HCT116 (cell line): ENCODE data around the gene MAOA. TPM values are rescaled to one million over a fixed set of nuclear protein-coding genes. Genes with fewer than 3 reads are reported as not detected.

Experiments
- ATAC-seq: fragments of 200-7000 bp; cut with Tn5 transposase; 2 replicates; pipeline ENCODE4 v1.9.1; 2020; ENCODE audit warnings: mild to moderate bottlenecking, moderate library complexity
- BruUV-seq: library from RNA; stranded (reverse); fragments of 400-500 nt; replicated peaks from 2 replicates; lab custom pipeline; 2021; lab: Mats Ljungman, UMichigan
- CTCF ChIA-PET: fragments of 300-600 bp; sonication (Branson Sonifier 250); formaldehyde crosslinking; loops from one replicate; lab custom pipeline; 2021; ENCODE audit warnings: antibody characterized with exemption; lab: Charles Lee
- POLR2A ChIA-PET: fragments of 300-600, 350-600 bp; sonication (Branson Sonifier 250); formaldehyde crosslinking; loops from one replicate; lab custom pipeline; 2021; ENCODE audit warnings: antibody characterized with exemption; lab: Charles Lee
- RAD21 ChIA-PET, 2 experiments: fragments of 300-600 bp; sonication (Branson Sonifier 250); formaldehyde crosslinking; loops; one replicate each; lab custom pipeline; 2023; ENCODE audit warnings: low total read pairs in 2 of 2; ENCODE audit not compliant: uncharacterized antibody in 2 of 2, unreplicated experiment in 2 of 2, low non-redundant PET in 1 of 2; lab: Charles Lee
- DNase-seq: peaks from one replicate; pipeline ENCODE4 v3.0.0-alpha.2; 2010; ENCODE audit warnings: low read depth, low spot score
- H2AFZ ChIP-seq: fragments of 200-600 bp; shearing (Covaris generic), sonication (generic); 2 replicates; pipeline ENCODE4 v1.6.1; 2017; ENCODE audit warnings: low read depth, mixed run types, mixed read lengths, antibody characterized with exemption, low read length; ENCODE audit not compliant: poor library complexity, severe bottlenecking
- H3K27ac ChIP-seq: 2 replicates; pipeline ENCODE4 v1.5.1; 2012; ENCODE audit warnings: low read depth, low read length
- H3K27me3 ChIP-seq: fragments of 200-600 bp; sonication (generic); 2 replicates; pipeline ENCODE4 v1.6.1; 2016; ENCODE audit warnings: mixed run types, low read length, mixed read lengths; ENCODE audit not compliant: insufficient read depth
- H3K36me3 ChIP-seq, 2 experiments: fragments of 200-500 bp in 1 of 2; fragments of 200-600 bp in 1 of 2; sonication (Bioruptor generic) in 1 of 2; sonication (generic) in 1 of 2; 2 replicates each; pipeline versions ENCODE4 v1.5.1 to v1.6.1; 2014 to 2016; ENCODE audit warnings: low read length in 2 of 2, inconsistent platforms in 1 of 2, mixed read lengths in 1 of 2, mixed run types in 1 of 2; ENCODE audit not compliant: insufficient read depth in 2 of 2, control insufficient read depth in 1 of 2
- H3K4me1 ChIP-seq, 2 experiments: fragments of 200-600 bp in 1 of 2; sonication (generic) in 1 of 2; 2 replicates each; pipeline versions ENCODE4 v1.5.1 to v1.6.1; 2012 to 2017; ENCODE audit warnings: low read length in 2 of 2, inconsistent platforms in 1 of 2, mild to moderate bottlenecking in 1 of 2, mixed read lengths in 1 of 2, mixed run types in 1 of 2, moderate library complexity in 1 of 2; ENCODE audit not compliant: insufficient read depth in 2 of 2, control insufficient read depth in 1 of 2
- H3K4me2 ChIP-seq: fragments of 200-600 bp; sonication (generic); 2 replicates; pipeline ENCODE4 v1.6.1; 2017; ENCODE audit warnings: mixed run types, low read length, mixed read lengths
- H3K4me3 ChIP-seq, 2 experiments: fragments of 200-600 bp in 1 of 2; sonication (generic) in 1 of 2; replicated peaks in 1 of 2; 2 replicates each; pipeline ENCODE4 v1.5.1; 2011 to 2016; ENCODE audit warnings: low read length in 2 of 2, control low read depth in 1 of 2, low read depth in 1 of 2, mild to moderate bottlenecking in 1 of 2, mixed read lengths in 1 of 2, mixed run types in 1 of 2
- H3K79me2 ChIP-seq: fragments of 200-600 bp; sonication (generic); 2 replicates; pipeline ENCODE4 v1.6.1; 2017; ENCODE audit warnings: mild to moderate bottlenecking, mixed run types, low read length, moderate library complexity, mixed read lengths; ENCODE audit not compliant: insufficient read depth
- H3K9ac ChIP-seq: fragments of 200-600 bp; sonication (generic); 2 replicates; pipeline ENCODE4 v1.6.1; 2016; ENCODE audit warnings: low read length, mixed read lengths
- H3K9me2 ChIP-seq: fragments of 200-600 bp; sonication (generic), shearing (Covaris generic); 2 replicates; pipeline ENCODE4 v1.6.1; 2017; ENCODE audit warnings: mixed run types, mild to moderate bottlenecking, moderate library complexity; ENCODE audit not compliant: insufficient read depth
- H3K9me3 ChIP-seq, 2 experiments: fragments of 200-500 bp in 1 of 2; fragments of 200-600 bp in 1 of 2; sonication (Bioruptor generic) in 1 of 2; sonication (generic) in 1 of 2; 2 replicates each; pipeline ENCODE4 v1.6.1; 2014 to 2017; ENCODE audit warnings: low read length in 2 of 2, mixed read lengths in 2 of 2, inconsistent platforms in 1 of 2, low read depth in 1 of 2, mild to moderate bottlenecking in 1 of 2, mixed run types in 1 of 2, moderate library complexity in 1 of 2; ENCODE audit not compliant: control insufficient read depth in 1 of 2, insufficient read depth in 1 of 2
- H4K20me1 ChIP-seq: fragments of 200-600 bp; sonication (generic), shearing (Covaris generic); 2 replicates; pipeline ENCODE4 v1.6.1; 2017; ENCODE audit warnings: mixed run types, mild to moderate bottlenecking, moderate library complexity; ENCODE audit not compliant: insufficient read depth
- ATF3 ChIP-seq: IDR thresholded peaks from 2 replicates; pipeline ENCODE4 v1.6.1; 2012
- CEBPB ChIP-seq: IDR thresholded peaks from 2 replicates; pipeline ENCODE4 v1.6.1; 2012; ENCODE audit warnings: low read depth
- ELF1 ChIP-seq: IDR thresholded peaks from 2 replicates; pipeline ENCODE4 v1.6.1; 2012; ENCODE audit warnings: low read depth, borderline replicate concordance
- JUND ChIP-seq: IDR thresholded peaks from 2 replicates; pipeline ENCODE4 v1.6.1; 2012
- RAD21 ChIP-seq: IDR thresholded peaks from 2 replicates; pipeline ENCODE4 v1.6.1; 2012; ENCODE audit warnings: low read depth, mild to moderate bottlenecking
- REST ChIP-seq: IDR thresholded peaks from 2 replicates; pipeline ENCODE4 v1.6.1; 2012; ENCODE audit warnings: low read depth
- SRF ChIP-seq: IDR thresholded peaks from 2 replicates; pipeline ENCODE4 v1.6.1; 2012; ENCODE audit warnings: low read depth
- TCF7L2 ChIP-seq: IDR thresholded peaks from 2 replicates; pipeline ENCODE4 v1.7.0; 2011; ENCODE audit warnings: borderline replicate concordance, inconsistent platforms; ENCODE audit not compliant: insufficient read depth, insufficient read length; ENCODE audit errors: extremely low read depth
- ZFX ChIP-seq: fragments of 450-650 bp; IDR thresholded peaks from 2 replicates; pipeline ENCODE4 v1.6.1; 2017
- ZNF274 ChIP-seq: fragments of 200-500 bp; sonication (Bioruptor generic); IDR thresholded peaks from 2 replicates; pipeline ENCODE4 v1.6.1; 2014; ENCODE audit warnings: mild to moderate bottlenecking, low read depth, low read length, inconsistent platforms
- intact Hi-C: fragments of 100-400 bp; cut with micrococcal nuclease; formaldehyde crosslinking; loops from 2 replicates; pipeline ENCODE4 v1.10.0; 2022
- total RNA-seq: library from RNA; stranded (reverse); gene quantifications from one replicate; pipeline ENCODE4 v1.2.1, GENCODE V29; 2021; ENCODE audit not compliant: unreplicated experiment
- TF ChIP-seq, protein P1 (sequence below): IDR thresholded peaks from 2 replicates; pipeline ENCODE4 v1.6.1; 2011; ENCODE audit warnings: mild to moderate bottlenecking, low read length, moderate library complexity; ENCODE audit not compliant: insufficient replicate concordance; ENCODE audit errors: extremely low read depth

The MAOA gene
- total RNA-seq, 1 experiment from 2014 or later = 13.6 TPM

DNA sequence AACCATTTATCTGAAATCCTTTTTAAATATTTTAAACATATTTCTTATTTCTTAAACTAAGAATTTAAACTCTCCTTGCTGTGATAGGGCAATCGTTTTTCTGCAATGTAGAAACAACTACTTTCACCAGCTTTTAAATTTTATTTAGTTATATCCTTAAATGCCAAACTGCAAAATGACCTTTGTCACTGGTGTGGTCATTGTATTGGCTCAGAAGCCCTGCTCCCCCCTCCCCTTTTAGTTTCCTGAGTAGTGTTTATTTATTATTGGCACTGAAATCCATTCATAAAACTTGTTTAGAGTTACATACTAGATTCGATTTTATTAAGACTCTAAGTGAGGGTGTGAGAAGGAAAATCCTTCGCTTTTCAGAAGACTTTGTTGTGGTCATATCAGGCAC, 23.0 kb downstream of the MAOA start (continued):
- TF ChIP-seq, protein P1, sequence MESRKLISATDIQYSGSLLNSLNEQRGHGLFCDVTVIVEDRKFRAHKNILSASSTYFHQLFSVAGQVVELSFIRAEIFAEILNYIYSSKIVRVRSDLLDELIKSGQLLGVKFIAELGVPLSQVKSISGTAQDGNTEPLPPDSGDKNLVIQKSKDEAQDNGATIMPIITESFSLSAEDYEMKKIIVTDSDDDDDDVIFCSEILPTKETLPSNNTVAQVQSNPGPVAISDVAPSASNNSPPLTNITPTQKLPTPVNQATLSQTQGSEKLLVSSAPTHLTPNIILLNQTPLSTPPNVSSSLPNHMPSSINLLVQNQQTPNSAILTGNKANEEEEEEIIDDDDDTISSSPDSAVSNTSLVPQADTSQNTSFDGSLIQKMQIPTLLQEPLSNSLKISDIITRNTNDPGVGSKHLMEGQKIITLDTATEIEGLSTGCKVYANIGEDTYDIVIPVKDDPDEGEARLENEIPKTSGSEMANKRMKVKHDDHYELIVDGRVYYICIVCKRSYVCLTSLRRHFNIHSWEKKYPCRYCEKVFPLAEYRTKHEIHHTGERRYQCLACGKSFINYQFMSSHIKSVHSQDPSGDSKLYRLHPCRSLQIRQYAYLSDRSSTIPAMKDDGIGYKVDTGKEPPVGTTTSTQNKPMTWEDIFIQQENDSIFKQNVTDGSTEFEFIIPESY = no peak
- TF ChIP-seq JUND (no peak), ZNF274 (no peak), CEBPB (no peak)

- Histone ChIP-seq H3K9me3 (no peaks in the 10 kb centered on the region), H3K27me3 (no peaks in the 10 kb centered on the region), H3K79me2 (no peaks in the 10 kb centered on the region), H4K20me1 (no peaks in the 10 kb centered on the region), H3K9me2 (no peaks in the 10 kb centered on the region), H3K4me2 (no peak overlapping the region), H3K4me3 (no peak overlapping the region), H3K36me3 (no peaks in the 10 kb centered on the region), H3K27ac (no peak overlapping the region), H3K4me1 (no peaks in the 10 kb centered on the region), H2AFZ (no peak overlapping the region), H3K9ac (no peak overlapping the region)
- intact Hi-C loops = no loop called here
- ChIA-PET POLR2A (no interaction called here), CTCF (no interaction called here), RAD21 (no interaction called here)
- ATAC-seq = no peak
- no TSS peak for BruUV-seq
- DNase-seq = no peak
- TF ChIP-seq REST = no peak
- no peak for TF ChIP-seq JUND
- TF ChIP-seq SRF = no peak
- no peak for TF ChIP-seq ATF3
- TF ChIP-seq RAD21 = no peak
- TF ChIP-seq ZFX = no peak
- TF ChIP-seq ELF1 = no peak
- no peak for TF ChIP-seq TCF7L2
- TF ChIP-seq, protein P1 = no peak
- TF ChIP-seq, all 23 proteins: peak for 0
These were observed 23.7 kb downstream of the MAOA start for GRCh38 chrX:43679778-43680177.
